OCI-LY7 (cell line): Measurements from ENCODE around the gene CCAR1. TPM values are rescaled to one million over a fixed set of nuclear protein-coding genes. Genes with fewer than 3 reads are reported as not detected.

Experiments used
- BruUV-seq: library from RNA; stranded (reverse); fragments of 400-500 nt; replicated peaks from 2 replicates; lab custom pipeline; 2021; lab: Mats Ljungman, UMichigan
- CTCF ChIA-PET: fragments of 300-600 bp; sonication (Branson Sonifier 250); formaldehyde crosslinking; loops from one replicate; lab custom pipeline; 2022; ENCODE audit warnings: antibody characterized with exemption; ENCODE audit not compliant: unreplicated experiment; lab: Charles Lee
- POLR2A ChIA-PET: fragments of 300-600 bp; sonication (Branson Sonifier 250); formaldehyde crosslinking; loops from one replicate; lab custom pipeline; 2022; ENCODE audit warnings: antibody characterized with exemption; lab: Charles Lee
- DNase-seq: peaks from one replicate; pipeline ENCODE4 v3.0.0-alpha.2; 2015; ENCODE audit warnings: low spot score
- H2AFZ ChIP-seq: fragments of 200-600 bp; sonication (generic), shearing (Covaris generic); 2 replicates; pipeline ENCODE4 v1.6.1; 2014; ENCODE audit warnings: mild to moderate bottlenecking, antibody characterized with exemption, low read length, moderate library complexity
- H3K27ac ChIP-seq: fragments of 200-600 bp; sonication (generic); 2 replicates; pipeline ENCODE4 v1.5.1; 2014; ENCODE audit warnings: mixed run types, low read depth, mild to moderate bottlenecking, moderate library complexity, low read length, inconsistent platforms; ENCODE audit not compliant: poor library complexity, severe bottlenecking
- H3K36me3 ChIP-seq: fragments of 200-600 bp; sonication (generic); 2 replicates; pipeline ENCODE4 v1.6.1; 2014; ENCODE audit warnings: mild to moderate bottlenecking, antibody characterized with exemption, low read length, moderate library complexity, mixed read lengths; ENCODE audit not compliant: insufficient read depth
- H3K4me1 ChIP-seq: fragments of 200-600 bp; sonication (generic); 2 replicates; pipeline ENCODE4 v1.5.1; 2014; ENCODE audit warnings: mild to moderate bottlenecking, low read length; ENCODE audit not compliant: insufficient read depth, poor library complexity, severe bottlenecking
- H3K4me2 ChIP-seq: fragments of 200-600 bp; sonication (generic); 2 replicates; pipeline ENCODE4 v1.6.1; 2014; ENCODE audit warnings: mild to moderate bottlenecking, low read length
- H3K4me3 ChIP-seq: fragments of 200-600 bp; sonication (generic); 2 replicates; pipeline ENCODE4 v1.5.1; 2014; ENCODE audit warnings: mild to moderate bottlenecking, low read depth, low read length; ENCODE audit not compliant: poor library complexity, severe bottlenecking
- H3K79me2 ChIP-seq: fragments of 200-600 bp; sonication (generic); 2 replicates; pipeline ENCODE4 v1.6.1; 2016; ENCODE audit warnings: low read depth, mild to moderate bottlenecking, low read length, moderate library complexity, mixed read lengths; ENCODE audit not compliant: insufficient read depth
- H3K9me2 ChIP-seq: fragments of 200-600 bp; sonication (generic); 2 replicates; pipeline ENCODE4 v1.6.1; 2016; ENCODE audit warnings: mild to moderate bottlenecking, low read length, mixed read lengths; ENCODE audit not compliant: insufficient read depth
- H3K9me3 ChIP-seq: fragments of 200-600 bp; sonication (generic); 2 replicates; pipeline ENCODE4 v1.6.1; 2014; ENCODE audit warnings: mild to moderate bottlenecking, mixed run types, low read length, mixed read lengths
- H4K20me1 ChIP-seq: fragments of 200-600 bp; sonication (generic); 2 replicates; pipeline ENCODE4 v1.6.1; 2014; ENCODE audit warnings: mild to moderate bottlenecking, antibody characterized with exemption, low read length, moderate library complexity, mixed read lengths; ENCODE audit not compliant: insufficient read depth
- CTCF ChIP-seq: fragments of 200-600 bp; sonication (generic); conservative IDR thresholded peaks from 2 replicates; pipeline ENCODE4 v1.5.1; 2014; ENCODE audit warnings: mild to moderate bottlenecking, antibody characterized with exemption, low read length, moderate library complexity, mixed read lengths
- EZH2phosphoT487 ChIP-seq: fragments of 200-600 bp; sonication (generic); IDR thresholded peaks from 2 replicates; pipeline ENCODE4 v1.6.1; 2018; ENCODE audit warnings: low read depth, borderline replicate concordance, mild to moderate bottlenecking, mixed run types, antibody characterized with exemption, low read length, moderate library complexity, mixed read lengths
- intact Hi-C: fragments of 100-400 bp; cut with micrococcal nuclease; formaldehyde crosslinking; loops from one replicate; pipeline ENCODE4 v1.10.0; 2022; ENCODE audit not compliant: unreplicated experiment
- total RNA-seq, 2 experiments: library from RNA; depleted of rRNA in 1 of 2; stranded (reverse); fragments of >200 nt in 1 of 2; shearing (Covaris generic) in 1 of 2; gene quantifications; 2 replicates each; pipeline ENCODE4 v1.2.3, GENCODE V29; 2014 to 2022

CCAR1 gene
- total RNA-seq, 2 experiments from 2014 or later, result 66.3 to 126 TPM

- CTCF ChIA-PET, result no interaction called here
- POLR2A ChIA-PET, result interaction anchor here (0.6 to 1.2 kb wide), 4 partner anchors 13 to 924 kb away, joined by 3 to 5 read pairs (median 3); no protein-coding TSS in a partner anchor
- intact Hi-C loops, result no loop called here
These were observed 66.8 kb downstream of the CCAR1 start for GRCh38 chr10:68787813-68788212.

GRCh38 chr10:68790476-68790875, 69.4 kb downstream of the CCAR1 start:
- intact Hi-C loops, result no loop called here
- no peak for DNase-seq
- H3K9me2 ChIP-seq, result no peaks in the 10 kb centered on the region
- H3K4me3 ChIP-seq, result no peak overlapping the region
- no TSS peak for BruUV-seq
- H4K20me1 ChIP-seq, result no peaks in the 10 kb centered on the region
- H3K79me2 ChIP-seq, result no peaks in the 10 kb centered on the region
- no peaks in the 10 kb centered on the region for H3K4me1 ChIP-seq
- no peak overlapping the region for H3K4me2 ChIP-seq
- POLR2A ChIA-PET, result interaction anchor here (0.5 to 0.6 kb wide), 2 partner anchors 10 to 42 kb away, joined by 3 read pairs; no protein-coding TSS in a partner anchor
- CTCF ChIA-PET, result no interaction called here
- TF ChIP-seq EZH2phosphoT487 (no peak), CTCF (no peak)
- H3K36me3 ChIP-seq, result peaks cover 94% of the 10 kb centered on the region
- H3K9me3 ChIP-seq, result no peaks in the 10 kb centered on the region
- H2AFZ ChIP-seq, result no peak overlapping the region
- no peak overlapping the region for H3K27ac ChIP-seq

More at GRCh38 chr10:68787813-68788212, 66.8 kb downstream of the CCAR1 start:
- Histone ChIP-seq H3K4me2 (no peak overlapping the region), H3K79me2 (no peaks in the 10 kb centered on the region), H3K9me3 (no peaks in the 10 kb centered on the region), H3K4me3 (no peak overlapping the region), H3K4me1 (no peaks in the 10 kb centered on the region), H3K36me3 (peaks cover 92% of the 10 kb centered on the region), H3K9me2 (no peaks in the 10 kb centered on the region), H3K27ac (no peak overlapping the region), H2AFZ (no peak overlapping the region), H4K20me1 (no peaks in the 10 kb centered on the region)
- no peak for DNase-seq
- TF ChIP-seq CTCF (no peak), EZH2phosphoT487 (no peak)
- BruUV-seq, result no TSS peak

- peak; percentile 5 for DNase-seq
- no TSS peak for BruUV-seq
- intact Hi-C loops, result no loop called here
These were observed 71.1 kb downstream of the CCAR1 start for GRCh38 chr10:68792115-68792514.

More at GRCh38 chr10:68792115-68792514, 71.1 kb downstream of the CCAR1 start:
- Histone ChIP-seq H3K4me1 (no peaks in the 10 kb centered on the region), H3K27ac (no peak overlapping the region), H3K9me3 (no peaks in the 10 kb centered on the region), H2AFZ (no peak overlapping the region), H3K4me3 (no peak overlapping the region), H4K20me1 (no peaks in the 10 kb centered on the region), H3K9me2 (no peaks in the 10 kb centered on the region), H3K36me3 (peaks cover 93% of the 10 kb centered on the region), H3K4me2 (no peak overlapping the region), H3K79me2 (no peaks in the 10 kb centered on the region)
- ChIA-PET CTCF (no interaction called here), POLR2A (no interaction called here)
- no peak for TF ChIP-seq EZH2phosphoT487
- TF ChIP-seq CTCF, result peak; percentile 63
